Hepatocyte (in vitro differentiated cells): ENCODE results near the gene KRT222. TPM values are rescaled to one million over a fixed set of nuclear protein-coding genes. Genes with fewer than 3 reads are reported as not detected.

Source experiments
- DNase-seq: peaks from one replicate; pipeline ENCODE4 v3.0.0-alpha.2; 2016; ENCODE audit warnings: low spot score
- H2AFZ ChIP-seq: fragments of 200-600 bp; sonication (generic); 2 replicates; pipeline ENCODE4 v1.6.0; 2016; ENCODE audit warnings: antibody characterized with exemption, mild to moderate bottlenecking
- H3K27ac ChIP-seq: fragments of 200-600 bp; sonication (generic); 2 replicates; pipeline ENCODE4 v1.5.1; 2016; ENCODE audit warnings: mild to moderate bottlenecking
- H3K27me3 ChIP-seq: fragments of 200-600 bp; sonication (generic); 2 replicates; pipeline ENCODE4 v1.6.1; 2016
- H3K36me3 ChIP-seq: fragments of 200-600 bp; sonication (generic); replicated peaks from 2 replicates; pipeline ENCODE4 v1.5.1; 2016; ENCODE audit warnings: low read depth; ENCODE audit not compliant: insufficient read depth
- H3K4me1 ChIP-seq: fragments of 200-600 bp; sonication (generic); 2 replicates; pipeline ENCODE4 v1.5.1; 2016; ENCODE audit warnings: mild to moderate bottlenecking, moderate library complexity; ENCODE audit not compliant: insufficient read depth
- H3K4me2 ChIP-seq: fragments of 200-600 bp; sonication (generic); 2 replicates; pipeline ENCODE4 v1.6.0; 2016
- H3K4me3 ChIP-seq: fragments of 200-600 bp; sonication (generic); 2 replicates; pipeline ENCODE4 v1.5.1; 2016; ENCODE audit warnings: mild to moderate bottlenecking
- H3K79me2 ChIP-seq: fragments of 200-600 bp; sonication (generic); 2 replicates; pipeline ENCODE4 v1.6.0; 2017; ENCODE audit warnings: mild to moderate bottlenecking
- H3K9me2 ChIP-seq: fragments of 200-600 bp; sonication (generic); replicated peaks from 2 replicates; pipeline ENCODE4 v1.6.0; 2017; ENCODE audit warnings: mild to moderate bottlenecking; ENCODE audit not compliant: insufficient read depth
- H3K9me3 ChIP-seq: fragments of 200-600 bp; sonication (generic); 2 replicates; pipeline ENCODE4 v1.5.1; 2016; ENCODE audit warnings: low read depth, mild to moderate bottlenecking
- H4K20me1 ChIP-seq: fragments of 200-600 bp; sonication (generic); 2 replicates; pipeline ENCODE4 v1.6.0; 2016; ENCODE audit warnings: mild to moderate bottlenecking; ENCODE audit not compliant: insufficient read depth, poor library complexity, severe bottlenecking
- CTCF ChIP-seq: fragments of 200-600 bp; sonication (generic); IDR thresholded peaks from 2 replicates; pipeline ENCODE4 v1.5.1; 2016; ENCODE audit warnings: antibody characterized with exemption, mild to moderate bottlenecking; ENCODE audit not compliant: poor library complexity
- EZH2 ChIP-seq: fragments of 200-600 bp; sonication (generic); IDR thresholded peaks from 2 replicates; pipeline ENCODE4 v1.6.1; 2016; ENCODE audit warnings: antibody characterized with exemption, mild to moderate bottlenecking, borderline replicate concordance
- EZH2phosphoT487 ChIP-seq: fragments of 200-600 bp; sonication (generic); IDR thresholded peaks from one replicate; pipeline ENCODE4 v1.6.1; 2018; ENCODE audit warnings: antibody characterized with exemption, mild to moderate bottlenecking, low read depth, moderate library complexity; ENCODE audit not compliant: unreplicated experiment, severe bottlenecking
- WGBS: methylation state at CpG from one replicate; pipeline ENCODE4 v1.1.6; 2016; ENCODE audit warnings: low lambda C conversion rate; ENCODE audit errors: missing lambda C conversion rate; 5-methylcytosine and 5-hydroxymethylcytosine counted together
- polyA plus RNA-seq: library from polyadenylated mRNA; unstranded; fragments of >200 nt; fragmentation: Nextera tagmentation; extraction: Ambion mirVana; gene quantifications from 2 replicates; pipeline ENCODE4 v1.2.1, GENCODE V29; 2016
- total RNA-seq: library from RNA; depleted of rRNA; stranded (reverse); fragments of >200 nt; gene quantifications from 2 replicates; pipeline ENCODE4 v1.2.3, GENCODE V29; 2014

KRT222 gene
- total and polyA plus RNA-seq, 2 experiments from 2014 or later, result 2.1 to 2.8 TPM

GRCh38 chr17:40658396-40658795 lies 6.6 kb downstream of the KRT222 start:
- no peak for DNase-seq
- no peaks in the 10 kb centered on the region for H3K36me3 ChIP-seq
- no peaks in the 10 kb centered on the region for H3K9me3 ChIP-seq
- H3K4me1 ChIP-seq, result peaks cover 4% of the 10 kb centered on the region
- H3K4me2 ChIP-seq, result no peak overlapping the region
- no peaks in the 10 kb centered on the region for H3K9me2 ChIP-seq
- no peak for TF ChIP-seq EZH2
- no peak for TF ChIP-seq EZH2phosphoT487
- no peak for TF ChIP-seq CTCF
- no peaks in the 10 kb centered on the region for H3K79me2 ChIP-seq
- no peak overlapping the region for H2AFZ ChIP-seq
- H3K27ac ChIP-seq, result no peak overlapping the region
- H3K4me3 ChIP-seq, result no peak overlapping the region
- no peaks in the 10 kb centered on the region for H3K27me3 ChIP-seq
- H4K20me1 ChIP-seq, result no peaks in the 10 kb centered on the region

- Histone ChIP-seq H2AFZ (no peak overlapping the region), H4K20me1 (no peaks in the 10 kb centered on the region), H3K9me2 (no peaks in the 10 kb centered on the region), H3K4me1 (peaks cover 12% of the 10 kb centered on the region), H3K79me2 (peaks cover 22% of the 10 kb centered on the region), H3K4me2 (no peak overlapping the region), H3K4me3 (no peak overlapping the region), H3K9me3 (no peaks in the 10 kb centered on the region), H3K36me3 (no peaks in the 10 kb centered on the region), H3K27me3 (no peaks in the 10 kb centered on the region), H3K27ac (no peak overlapping the region)
- TF ChIP-seq CTCF (no peak), EZH2 (no peak), EZH2phosphoT487 (no peak)
- WGBS, result 74% methylated on average over 5 of the region's 5 CpGs
- no peak for DNase-seq
Measured at GRCh38 chr17:40651939-40652338, 13.0 kb downstream of the KRT222 start.

GRCh38 chr17:40648384-40648968 lies 16.5 kb downstream of the KRT222 start:
- Histone ChIP-seq H3K4me2 (peak overlapping the region; percentile 91), H3K36me3 (no peaks in the 10 kb centered on the region), H4K20me1 (peaks cover 5% of the 10 kb centered on the region), H3K9me3 (no peaks in the 10 kb centered on the region), H3K9me2 (no peaks in the 10 kb centered on the region), H3K4me3 (peak overlapping the region; percentile 98), H3K27me3 (no peaks in the 10 kb centered on the region), H3K79me2 (peaks cover 56% of the 10 kb centered on the region), H3K4me1 (peaks cover 28% of the 10 kb centered on the region), H2AFZ (peak overlapping the region; percentile 99), H3K27ac (peak overlapping the region; percentile 100)
- DNase-seq, result peak; percentile 10
- 5% methylated on average over 28 of the region's 28 CpGs for WGBS
- no peak for TF ChIP-seq EZH2

- peak within 1 kb of the TSS; percentile 91 for H3K4me2 ChIP-seq
- DNase-seq, result peak; percentile 87
- no peaks in the 10 kb centered on the region for H3K9me2 ChIP-seq
- H3K27me3 ChIP-seq, result no peaks in the 10 kb centered on the region
- peak within 1 kb of the TSS; percentile 99 for H2AFZ ChIP-seq
- peak within 1 kb of the TSS; percentile 98 for H3K4me3 ChIP-seq
- H3K79me2 ChIP-seq, result peaks cover 63% of the 10 kb centered on the region
- no peaks in the 10 kb centered on the region for H3K9me3 ChIP-seq
- 2% methylated on average over 63 of the region's 64 CpGs for WGBS
- H3K4me1 ChIP-seq, result peaks cover 28% of the 10 kb centered on the region
- peaks cover 5% of the 10 kb centered on the region for H4K20me1 ChIP-seq
- no peaks in the 10 kb centered on the region for H3K36me3 ChIP-seq
- TF ChIP-seq CTCF (no peak), EZH2phosphoT487 (no peak), EZH2 (no peak)
- peak within 1 kb of the TSS; percentile 100 for H3K27ac ChIP-seq
Measured at GRCh38 chr17:40647624-40648383, 17.2 kb downstream of the KRT222 start, which contains the start of gene SMARCE1. Gene SMARCE1, minus strand, starts transcription at chr17:40647818. Its CDS starts 2,016 bp downstream, at chr17:40645802.
